Measurements from ENCODE around the gene SAT2. TPM values are rescaled to one million over a fixed set of nuclear protein-coding genes. Genes with fewer than 3 reads are reported as not detected.

SAT2 gene
- total and polyA plus RNA-seq, 2 experiments from 2014 or later = 56.7 to 69.4 TPM

DNA sequence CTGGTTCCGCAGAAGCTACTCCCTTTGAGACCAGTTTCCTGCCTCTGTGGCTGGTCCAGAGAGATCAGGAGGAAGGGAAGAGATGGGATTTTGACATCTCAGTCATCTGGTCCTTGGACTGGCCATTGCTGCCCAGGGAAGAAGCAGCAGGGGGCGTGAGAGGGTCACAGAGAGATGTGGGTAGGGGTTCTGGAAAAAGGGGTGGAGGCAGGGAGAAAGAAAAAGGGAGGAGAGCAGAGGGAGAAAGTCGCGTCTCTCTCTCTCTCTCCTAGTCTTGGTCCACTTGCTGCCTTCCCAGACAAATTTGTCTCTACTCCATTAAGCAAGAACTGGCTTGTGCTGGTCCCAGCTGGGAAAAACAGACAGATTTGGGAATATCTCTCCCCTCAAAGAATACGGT is 6.8 kb upstream of the SAT2 start:
- Histone ChIP-seq H2AFZ (peak overlapping the region; percentile 53), H3K4me3 (no peak overlapping the region), H3K27me3 (ENCODE audit: insufficient read depth) (no peaks in the 10 kb centered on the region), H3K4me2 (peak overlapping the region; percentile 53; the same call in 1 of the 2 replicates), H4K20me1 (replicated peaks; ENCODE audit: insufficient read depth) (no peaks in the 10 kb centered on the region), H3F3A (replicated peaks; ENCODE audit: low read depth) (0 out of 2 replicates have a peak, but pooled peaks cover 7% of the 10 kb centered on the region), H3K36me3 (ENCODE audit: insufficient read depth) (no peaks in the 10 kb centered on the region), H3K4me1 (ENCODE audit: insufficient read depth) (peaks cover 7% of the 10 kb centered on the region; the same call in 1 of the 2 replicates), H3K27ac (ENCODE audit: low read depth) (no peak overlapping the region), H3K9me2 (ENCODE audit: insufficient read depth) (no peaks in the 10 kb centered on the region), H3K79me2 (replicated peaks; ENCODE audit: insufficient read depth) (no peaks in the 10 kb centered on the region)
- peaks cover 15% of the 10 kb centered on the region for H3K27me3 Mint-ChIP-seq (ENCODE audit: insufficient read depth, low read depth, poor library complexity)
- H3K4me1 Mint-ChIP-seq = peaks cover 34% of the 10 kb centered on the region
- TF ChIP-seq, protein P1, sequence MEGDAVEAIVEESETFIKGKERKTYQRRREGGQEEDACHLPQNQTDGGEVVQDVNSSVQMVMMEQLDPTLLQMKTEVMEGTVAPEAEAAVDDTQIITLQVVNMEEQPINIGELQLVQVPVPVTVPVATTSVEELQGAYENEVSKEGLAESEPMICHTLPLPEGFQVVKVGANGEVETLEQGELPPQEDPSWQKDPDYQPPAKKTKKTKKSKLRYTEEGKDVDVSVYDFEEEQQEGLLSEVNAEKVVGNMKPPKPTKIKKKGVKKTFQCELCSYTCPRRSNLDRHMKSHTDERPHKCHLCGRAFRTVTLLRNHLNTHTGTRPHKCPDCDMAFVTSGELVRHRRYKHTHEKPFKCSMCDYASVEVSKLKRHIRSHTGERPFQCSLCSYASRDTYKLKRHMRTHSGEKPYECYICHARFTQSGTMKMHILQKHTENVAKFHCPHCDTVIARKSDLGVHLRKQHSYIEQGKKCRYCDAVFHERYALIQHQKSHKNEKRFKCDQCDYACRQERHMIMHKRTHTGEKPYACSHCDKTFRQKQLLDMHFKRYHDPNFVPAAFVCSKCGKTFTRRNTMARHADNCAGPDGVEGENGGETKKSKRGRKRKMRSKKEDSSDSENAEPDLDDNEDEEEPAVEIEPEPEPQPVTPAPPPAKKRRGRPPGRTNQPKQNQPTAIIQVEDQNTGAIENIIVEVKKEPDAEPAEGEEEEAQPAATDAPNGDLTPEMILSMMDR (conservative IDR thresholded peaks at IDR 0.05; ENCODE audit: low read depth in 2 of 2) = peak; percentile 83 to 94
- TF ChIP-seq CREB1 (CRISPR knock-in tag; IDR thresholded peaks at IDR 0.05; ENCODE audit: low read depth) = peak; percentile 18; the same call in 1 of the 2 replicates
- TF ChIP-seq STAT1 (IDR thresholded peaks at IDR 0.05; ENCODE audit: unreplicated experiment) = no peak
- no peak overlapping the region; the same call in 1 of the 2 replicates for H3K27ac Mint-ChIP-seq
- no peak overlapping the region for H3K4me3 Mint-ChIP-seq
- peak; percentile 61 for ATAC-seq
- H3K36me3 Mint-ChIP-seq (ENCODE audit: low read depth) = no peaks in the 10 kb centered on the region
- peak; percentile 91 for DNase-seq (ENCODE audit: low spot score)
- H3K9me3 Mint-ChIP-seq = no peaks in the 10 kb centered on the region

DNA sequence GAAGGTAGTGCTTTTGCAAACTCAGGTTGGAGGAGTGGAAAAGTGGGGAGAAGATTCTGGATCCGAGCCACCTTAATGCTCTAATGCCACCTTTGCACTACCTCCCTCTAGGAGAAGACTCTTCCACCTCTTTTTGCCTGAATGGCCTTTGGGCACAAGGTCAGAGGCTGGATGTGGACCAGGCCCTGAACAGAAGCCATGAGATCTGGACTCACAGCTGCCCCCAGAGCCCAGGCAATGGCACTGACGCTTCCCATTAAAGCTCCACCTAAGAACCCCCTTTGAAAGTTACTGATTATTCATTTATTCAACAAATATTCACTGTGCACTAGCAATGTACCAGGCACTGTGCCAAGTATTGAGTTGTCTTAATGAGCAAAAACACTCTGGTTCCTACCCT is 5.5 kb upstream of the SAT2 start:
- Mint-ChIP-seq H3K9me3 (no peaks in the 10 kb centered on the region), H3K27ac (no peak overlapping the region; the same call in 1 of the 2 replicates), H3K4me3 (no peak overlapping the region), H3K4me1 (peaks cover 34% of the 10 kb centered on the region), H3K27me3 (ENCODE audit: insufficient read depth, low read depth, poor library complexity) (peaks cover 18% of the 10 kb centered on the region), H3K36me3 (ENCODE audit: low read depth) (no peaks in the 10 kb centered on the region)
- Histone ChIP-seq H3K9me2 (ENCODE audit: insufficient read depth) (no peaks in the 10 kb centered on the region), H4K20me1 (replicated peaks; ENCODE audit: insufficient read depth) (no peaks in the 10 kb centered on the region), H3K27me3 (ENCODE audit: insufficient read depth) (no peaks in the 10 kb centered on the region), H2AFZ (peak overlapping the region; percentile 67; the same call in 1 of the 2 replicates), H3K36me3 (ENCODE audit: insufficient read depth) (no peaks in the 10 kb centered on the region), H3K4me1 (ENCODE audit: insufficient read depth) (peaks cover 7% of the 10 kb centered on the region; the same call in 1 of the 2 replicates), H3F3A (replicated peaks; ENCODE audit: low read depth) (0 out of 2 replicates have a peak, but pooled peaks cover 7% of the 10 kb centered on the region), H3K4me3 (no peak overlapping the region), H3K4me2 (no peak overlapping the region), H3K79me2 (replicated peaks; ENCODE audit: insufficient read depth) (no peaks in the 10 kb centered on the region), H3K27ac (ENCODE audit: low read depth) (no peak overlapping the region)
- no peak for TF ChIP-seq ZNF331 (CRISPR knock-in tag; IDR thresholded peaks at IDR 0.05; ENCODE audit: low read depth)
- TF ChIP-seq POLR2AphosphoS5 (IDR thresholded peaks at IDR 0.05; ENCODE audit: low read depth) = no peak
- TF ChIP-seq, protein P1 (conservative IDR thresholded peaks at IDR 0.05; ENCODE audit: low read depth in 2 of 2) = peak; percentile 10; a peak in 2 of 4 replicates
- DNase-seq (ENCODE audit: low spot score) (peak; percentile 51), ATAC-seq (peak; percentile 51)

Measured in GM23338 (cell line).